ENCODE data around the gene MAU2.

DNA sequence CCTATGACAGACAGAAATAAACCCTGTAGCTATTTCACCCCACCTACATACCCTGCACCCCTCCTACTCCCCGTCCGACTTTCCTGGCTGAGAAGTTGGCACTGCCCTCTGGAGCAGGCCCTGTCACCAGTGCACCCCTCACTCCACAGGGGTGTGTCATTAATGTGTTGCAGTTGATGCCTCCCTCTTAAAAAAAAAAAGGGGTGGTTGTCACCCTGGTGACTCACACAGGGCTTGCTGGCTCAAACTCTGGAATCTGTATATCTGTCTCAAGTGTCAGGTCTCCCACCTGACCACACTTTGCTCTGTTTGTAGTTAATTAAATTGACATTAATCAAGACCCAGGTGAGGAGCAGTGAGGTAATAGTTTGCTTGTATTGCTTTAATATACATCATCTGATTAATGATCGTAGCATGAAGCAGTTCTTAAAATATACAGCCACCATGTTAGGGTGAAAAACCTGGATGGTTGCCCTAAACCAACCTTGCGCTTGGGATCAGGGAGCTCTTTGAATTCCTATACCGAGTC, 82.8 kb downstream of the MAU2 start:
- TF ChIP-seq, protein P1, sequence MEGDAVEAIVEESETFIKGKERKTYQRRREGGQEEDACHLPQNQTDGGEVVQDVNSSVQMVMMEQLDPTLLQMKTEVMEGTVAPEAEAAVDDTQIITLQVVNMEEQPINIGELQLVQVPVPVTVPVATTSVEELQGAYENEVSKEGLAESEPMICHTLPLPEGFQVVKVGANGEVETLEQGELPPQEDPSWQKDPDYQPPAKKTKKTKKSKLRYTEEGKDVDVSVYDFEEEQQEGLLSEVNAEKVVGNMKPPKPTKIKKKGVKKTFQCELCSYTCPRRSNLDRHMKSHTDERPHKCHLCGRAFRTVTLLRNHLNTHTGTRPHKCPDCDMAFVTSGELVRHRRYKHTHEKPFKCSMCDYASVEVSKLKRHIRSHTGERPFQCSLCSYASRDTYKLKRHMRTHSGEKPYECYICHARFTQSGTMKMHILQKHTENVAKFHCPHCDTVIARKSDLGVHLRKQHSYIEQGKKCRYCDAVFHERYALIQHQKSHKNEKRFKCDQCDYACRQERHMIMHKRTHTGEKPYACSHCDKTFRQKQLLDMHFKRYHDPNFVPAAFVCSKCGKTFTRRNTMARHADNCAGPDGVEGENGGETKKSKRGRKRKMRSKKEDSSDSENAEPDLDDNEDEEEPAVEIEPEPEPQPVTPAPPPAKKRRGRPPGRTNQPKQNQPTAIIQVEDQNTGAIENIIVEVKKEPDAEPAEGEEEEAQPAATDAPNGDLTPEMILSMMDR (IDR thresholded peaks at IDR 0.05), result no peak
- TF ChIP-seq EZH2 (IDR thresholded peaks at IDR 0.05) (no peak), EZH2phosphoT487 (IDR thresholded peaks at IDR 0.05) (no peak)

Measured in neural progenitor cell (in vitro differentiated cells).